Right lobe of liver (tissue), 6 donors: ENCODE results near the gene NEDD4L. TPM values are rescaled to one million over a fixed set of nuclear protein-coding genes. Genes with fewer than 3 reads are reported as not detected.
A peak's percentile ranks its signal among the peaks of the same experiment; 100 is the strongest.

ENCODE experiments used
- ATAC-seq, 4 donors: fragments of 200-7000 bp; cut with Tn5 transposase; one replicate each; pipeline ENCODE4 v1.9.1; 2020; ENCODE audit warnings: mild to moderate bottlenecking in 4 of 4, moderate library complexity in 4 of 4
- DNase-seq, 3 donors: peaks; one replicate each; pipeline ENCODE4 v3.0.0-alpha.2; 2020
- H3K27ac ChIP-seq, 3 donors: fragments of 200-600 bp; one replicate each; pipeline ENCODE4 v1.8.0; 2022
- H3K27me3 ChIP-seq, 2 donors: fragments of 200-600 bp; one replicate each; pipeline ENCODE4 v1.8.0; 2022
- H3K36me3 ChIP-seq, 4 donors: fragments of 200-600 bp; sonication (generic) in 1 of 4; one replicate each; pipeline versions ENCODE4 v1.5.1 to v1.8.0; 2017 to 2022; ENCODE audit warnings: control low read depth in 1 of 4
- H3K4me1 ChIP-seq, 4 donors: fragments of 200-600 bp; sonication (generic) in 1 of 4; one replicate each; pipeline versions ENCODE4 v1.5.1 to v1.8.0; 2017 to 2022; ENCODE audit warnings: control low read depth in 1 of 4
- H3K4me3 ChIP-seq, 3 donors: fragments of 200-600 bp; one replicate each; pipeline ENCODE4 v1.8.0; 2022
- H3K9me3 ChIP-seq, 4 donors: fragments of 200-600 bp; sonication (generic) in 1 of 4; one replicate each; pipeline versions ENCODE4 v1.5.1 to v1.8.0; 2017 to 2022; ENCODE audit warnings: control low read depth in 1 of 4
- CTCF ChIP-seq, 4 donors: fragments of 200-600 bp in 3 of 4; fragments of 450-650 bp in 1 of 4; IDR thresholded peaks; one replicate each; pipeline versions ENCODE4 v1.5.1 to v1.8.0; 2016 to 2022; ENCODE audit warnings: antibody characterized with exemption in 4 of 4, mild to moderate bottlenecking in 2 of 4
- POLR2A ChIP-seq: fragments of 450-650 bp; IDR thresholded peaks from one replicate; pipeline ENCODE4 v1.6.1; 2017; ENCODE audit warnings: antibody characterized with exemption, mild to moderate bottlenecking
- WGBS: methylation state at CpG from one replicate; pipeline ENCODE4 v1.1.6; 2018; ENCODE audit warnings: low coverage, low lambda C conversion rate; ENCODE audit not compliant: insufficient coverage; ENCODE audit errors: missing lambda C conversion rate; 5-methylcytosine and 5-hydroxymethylcytosine counted together
- intact Hi-C, 2 donors: fragments of 100-400 bp; cut with DNase I; formaldehyde crosslinking; loops; one replicate each; pipeline versions ENCODE4 v1.11.2 to v1.14.1; 2022
- total RNA-seq, 6 experiments: library from RNA; depleted of rRNA in 2 of 6; stranded (reverse); fragments of >200 nt in 2 of 6; fragmentation: NEBNext Ultra II Directional in 3 of 6; extraction: Animal tissue kit (Norgen Biotek cat#: 25700) in 3 of 6; gene quantifications; one replicate each; pipeline versions ENCODE4 v1.1.0 to v1.2.4, GENCODE V29; 2016 to 2023
- donor health status: DM: no; HTN: yes; CAD: no.
- donor health status: DM: no; HTN: no; CAD: no.
- donor health status: DM: no; HTN: no; CAD: no.
- donor health status: DM: no; HTN: yes; CAD: no.
- donor health status: DM: no; HTN: yes; CAD: no.

The NEDD4L gene
- total RNA-seq, 6 experiments from 2014 or later = 21.5 to 41.0 (median 33.2) TPM

GRCh38 chr18:58311390-58311789 is 267.4 kb downstream of the NEDD4L start:
- no peak for DNase-seq
- intact Hi-C loops = no loop called here
- no peaks in the 10 kb centered on the region for H3K27me3 ChIP-seq
- H3K36me3 ChIP-seq = no peaks in the 10 kb centered on the region
- TF ChIP-seq CTCF (IDR thresholded peaks at IDR 0.05) (no peak), POLR2A (no peak)
- peaks cover 0 to 23% (median 10%) of the 10 kb centered on the region in 4 donors for H3K4me1 ChIP-seq
- ATAC-seq = no peak
- WGBS = 80% methylated on average over 6 of the region's 6 CpGs
- H3K27ac ChIP-seq = no peak overlapping the region
- H3K9me3 ChIP-seq = no peaks in the 10 kb centered on the region
- H3K4me3 ChIP-seq = no peak overlapping the region

DNA sequence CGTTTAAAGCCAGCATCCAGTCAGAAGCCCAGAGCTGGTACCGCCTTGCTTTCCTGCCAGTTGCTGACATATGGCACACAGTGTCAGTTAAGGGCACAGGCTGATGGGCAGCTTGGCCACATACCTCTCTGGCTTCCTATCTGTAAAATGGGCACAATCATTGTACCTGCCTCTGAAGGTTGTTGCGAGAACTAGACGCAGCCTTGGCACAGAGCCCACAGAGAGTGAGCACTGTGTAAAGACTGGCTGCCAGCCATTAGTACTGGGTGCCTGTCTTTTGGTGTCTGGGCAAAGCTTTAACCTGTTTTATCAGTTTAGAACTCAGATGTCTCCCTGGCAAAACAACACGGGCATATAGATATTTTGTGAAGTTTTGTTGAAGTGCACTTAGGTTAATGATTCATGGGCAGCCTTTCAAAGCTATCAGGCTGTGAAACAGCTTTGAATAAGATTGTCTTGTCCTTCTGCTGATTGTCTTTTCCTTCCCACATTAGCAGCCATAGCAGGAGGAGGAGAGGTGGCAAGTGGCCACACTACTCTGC is 269.5 kb downstream of the NEDD4L start:
- 51% methylated on average over 5 of the region's 5 CpGs for WGBS
- H3K4me1 ChIP-seq = peaks cover 0 to 23% (median 10%) of the 10 kb centered on the region in 4 donors

DNA sequence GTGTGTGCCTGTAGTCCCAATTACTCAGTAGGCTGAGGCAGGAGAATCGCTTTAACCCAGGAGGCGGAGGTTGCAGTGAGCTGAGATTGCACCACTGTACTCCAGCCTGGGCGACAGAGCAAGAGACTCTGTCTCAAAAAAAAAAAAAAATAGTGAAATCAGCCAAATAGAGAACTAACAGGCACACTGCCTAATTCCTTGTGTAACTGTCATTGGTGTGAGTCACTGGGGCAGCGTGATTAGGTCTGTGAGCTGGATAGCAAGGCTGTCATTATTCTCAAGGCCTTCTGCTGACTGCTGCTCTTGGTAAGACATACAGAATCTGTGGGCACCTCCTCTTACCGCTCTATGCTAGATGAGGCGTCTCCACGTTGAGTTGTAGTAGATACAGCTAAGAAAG is 270.3 kb downstream of the NEDD4L start:
- Histone ChIP-seq H3K4me3 (no peak overlapping the region), H3K27me3 (no peaks in the 10 kb centered on the region), H3K4me1 (peaks cover 0 to 23% (median 10%) of the 10 kb centered on the region in 4 donors), H3K36me3 (no peaks in the 10 kb centered on the region), H3K27ac (peak overlapping the region; percentile 64 to 87 (median 80)), H3K9me3 (no peaks in the 10 kb centered on the region)
- 27% methylated on average over 7 of the region's 7 CpGs for WGBS
- DNase-seq (peak; percentile 59 to 74 (median 69)), ATAC-seq (peak; percentile 84 to 93 (median 88))
- intact Hi-C loops = no loop called here
- TF ChIP-seq CTCF (IDR thresholded peaks at IDR 0.05) (no peak), POLR2A (peak; percentile 60)

More for the DNA sequence above, 269.5 kb downstream of the NEDD4L start:
- ATAC-seq = peak; percentile 30 to 72 (median 58)
- Histone ChIP-seq H3K27me3 (no peaks in the 10 kb centered on the region), H3K9me3 (no peaks in the 10 kb centered on the region), H3K27ac (peak overlapping the region; percentile 36 to 80 (median 77)), H3K36me3 (no peaks in the 10 kb centered on the region), H3K4me3 (no peak overlapping the region)
- DNase-seq = peak; percentile 83 to 88 (median 86)
- intact Hi-C loops = no loop called here
- TF ChIP-seq POLR2A = no peak
- no peak for TF ChIP-seq CTCF (IDR thresholded peaks at IDR 0.05)

DNA sequence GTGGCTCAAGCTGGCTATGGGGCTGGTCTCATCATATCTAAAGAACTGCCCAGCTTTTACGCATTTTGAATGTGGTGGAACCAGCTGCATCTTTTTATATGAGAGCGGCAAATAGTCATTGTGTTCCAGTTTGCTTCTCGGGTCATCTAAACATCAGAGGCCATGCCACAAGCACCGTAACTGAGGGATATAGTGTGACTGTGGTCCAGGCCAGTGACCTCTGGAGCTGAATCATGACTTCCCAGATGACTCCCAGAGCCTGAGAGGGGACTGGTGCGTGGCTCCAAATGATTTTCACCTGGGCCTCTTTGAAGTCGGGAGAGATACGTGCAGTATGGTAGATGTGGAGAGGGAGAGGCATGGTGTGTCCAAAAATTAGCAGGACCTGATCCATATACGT is 271.0 kb downstream of the NEDD4L start:
- peaks cover 0 to 23% (median 10%) of the 10 kb centered on the region in 4 donors for H3K4me1 ChIP-seq
- H3K4me3 ChIP-seq = no peak overlapping the region
- WGBS = 41% methylated on average over 7 of the region's 8 CpGs
- H3K9me3 ChIP-seq = no peaks in the 10 kb centered on the region
- ATAC-seq (peak; percentile 38 to 73 (median 56)), DNase-seq (no peak)
- intact Hi-C loops = no loop called here
- H3K36me3 ChIP-seq = no peaks in the 10 kb centered on the region
- TF ChIP-seq CTCF (IDR thresholded peaks at IDR 0.05) (no peak), POLR2A (no peak)
- no peaks in the 10 kb centered on the region for H3K27me3 ChIP-seq
- H3K27ac ChIP-seq = peak overlapping the region; percentile 64 to 87 (median 80)
